GM21360 (cell line): ENCODE results near the gene EARS2.
"Not testable (repeated sequence)": the region's sequence is repeated elsewhere in the genome, so short reads cannot be mapped to it uniquely, and the experiment has no call there.

Source experiments
- ATAC-seq: cut with Tn5 transposase; IDR thresholded peaks from one replicate; pipeline ENCODE4 v1.9.1; 2021; ENCODE audit warnings: mild to moderate bottlenecking, moderate library complexity; ENCODE audit not compliant: unreplicated experiment

The EARS2 gene

DNA sequence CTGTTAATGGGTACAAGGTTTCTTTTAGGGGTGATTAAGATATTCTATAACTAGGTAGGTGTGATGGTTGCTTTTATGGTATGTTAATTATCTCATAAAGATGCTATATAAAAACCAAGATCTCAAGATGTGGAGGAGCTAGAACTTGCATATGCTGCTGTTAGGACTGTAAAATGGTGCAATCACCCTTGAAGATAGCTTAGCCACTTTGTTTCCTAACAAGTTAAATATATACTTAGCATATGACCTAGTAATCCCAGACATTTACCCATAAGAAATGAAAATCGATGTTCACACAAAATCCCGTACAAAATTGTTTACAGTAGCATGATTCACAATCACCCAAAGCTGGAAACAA lies 71.9 kb downstream of the EARS2 start:
- no peak for ATAC-seq

DNA sequence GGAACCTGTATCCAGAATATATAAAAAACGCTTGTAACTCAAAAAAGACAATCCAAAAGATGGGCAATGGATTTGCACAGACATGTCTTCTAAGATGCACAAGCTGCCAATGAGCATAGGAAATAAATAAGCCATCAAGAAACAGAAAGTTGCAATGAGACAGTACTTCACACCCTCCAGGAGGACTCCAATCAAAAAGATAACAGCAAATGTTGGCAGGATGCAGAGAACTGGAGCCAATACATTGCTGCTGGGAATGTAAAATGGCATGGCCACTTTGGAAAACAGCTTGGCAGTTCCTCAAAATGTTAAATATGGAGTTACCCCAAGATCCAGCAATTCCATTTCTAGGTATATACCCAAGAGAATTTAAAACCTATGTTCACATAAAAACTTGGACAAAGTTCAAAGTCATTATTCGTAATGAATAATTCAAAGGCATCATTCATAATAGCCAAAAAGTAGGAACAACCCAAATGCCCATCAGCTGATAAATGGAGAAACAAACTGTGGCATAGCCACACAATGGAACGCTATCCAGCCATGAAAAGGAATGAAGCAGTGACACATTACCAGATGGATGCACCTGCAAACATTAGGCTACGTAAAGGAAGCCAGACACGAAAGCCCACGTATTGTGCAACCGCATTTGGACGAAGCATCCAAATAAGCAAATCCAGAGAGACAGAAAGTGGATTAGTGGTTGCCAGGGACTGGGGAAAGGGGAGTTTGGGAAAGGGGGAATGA lies 72.5 kb downstream of the EARS2 start:
- no peak for ATAC-seq

- not testable (repeated sequence) for ATAC-seq
Observed at GRCh38 chr16:23483492-23483891, 73.7 kb downstream of the EARS2 start.

- no peak for ATAC-seq
Observed at GRCh38 chr16:23482778-23483177, 74.4 kb downstream of the EARS2 start.

GRCh38 chr16:23480257-23480656 lies 76.9 kb downstream of the EARS2 start:
- ATAC-seq: no peak

DNA sequence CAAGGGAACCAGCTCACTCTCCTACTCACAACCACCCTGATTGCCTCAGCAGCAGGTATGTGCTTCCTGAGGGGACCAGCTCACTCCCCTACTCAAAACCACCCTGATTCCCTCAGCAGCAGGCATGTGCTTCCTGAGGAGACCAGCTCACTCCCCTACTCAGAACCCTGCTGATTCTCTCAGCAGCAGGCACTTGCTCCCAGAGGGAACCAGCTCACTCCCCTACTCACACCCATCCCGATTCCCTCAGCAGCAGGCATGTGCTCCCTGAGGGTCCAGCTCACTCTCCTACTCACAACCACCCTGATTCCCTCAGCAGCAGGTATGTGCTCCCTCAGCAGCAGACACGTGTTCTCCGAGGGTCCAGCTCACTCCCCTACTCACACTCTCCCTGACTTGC lies 78.0 kb downstream of the EARS2 start:
- no peak for ATAC-seq

DNA sequence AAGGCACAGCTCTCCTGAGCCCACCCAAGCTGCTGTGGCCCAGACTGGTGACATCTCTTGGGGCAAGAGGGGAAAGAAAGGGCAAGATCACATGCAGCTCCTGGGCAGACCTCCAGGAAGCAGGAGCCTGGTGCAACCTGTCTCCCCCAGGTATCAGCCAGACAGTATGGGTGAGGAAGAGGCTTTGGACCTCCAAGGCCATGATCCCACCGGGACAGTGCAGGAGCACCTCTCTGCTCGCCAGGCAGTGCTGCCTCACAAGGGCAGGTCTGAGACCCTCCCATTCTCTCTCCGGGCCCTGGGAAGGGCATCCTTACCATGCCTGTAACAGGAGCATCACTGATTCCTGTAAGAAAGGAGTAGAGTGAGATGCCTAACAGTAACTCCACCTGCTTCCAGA lies 78.6 kb downstream of the EARS2 start:
- ATAC-seq: no peak

- ATAC-seq: no peak
Observed at GRCh38 chr16:23476289-23476688, 80.9 kb downstream of the EARS2 start.
